ENCODE measurements around the gene LRP2BP.

- no peak for TF ChIP-seq EZH2 (IDR thresholded peaks at IDR 0.05; ENCODE audit: low read depth)
- TF ChIP-seq, protein P1, sequence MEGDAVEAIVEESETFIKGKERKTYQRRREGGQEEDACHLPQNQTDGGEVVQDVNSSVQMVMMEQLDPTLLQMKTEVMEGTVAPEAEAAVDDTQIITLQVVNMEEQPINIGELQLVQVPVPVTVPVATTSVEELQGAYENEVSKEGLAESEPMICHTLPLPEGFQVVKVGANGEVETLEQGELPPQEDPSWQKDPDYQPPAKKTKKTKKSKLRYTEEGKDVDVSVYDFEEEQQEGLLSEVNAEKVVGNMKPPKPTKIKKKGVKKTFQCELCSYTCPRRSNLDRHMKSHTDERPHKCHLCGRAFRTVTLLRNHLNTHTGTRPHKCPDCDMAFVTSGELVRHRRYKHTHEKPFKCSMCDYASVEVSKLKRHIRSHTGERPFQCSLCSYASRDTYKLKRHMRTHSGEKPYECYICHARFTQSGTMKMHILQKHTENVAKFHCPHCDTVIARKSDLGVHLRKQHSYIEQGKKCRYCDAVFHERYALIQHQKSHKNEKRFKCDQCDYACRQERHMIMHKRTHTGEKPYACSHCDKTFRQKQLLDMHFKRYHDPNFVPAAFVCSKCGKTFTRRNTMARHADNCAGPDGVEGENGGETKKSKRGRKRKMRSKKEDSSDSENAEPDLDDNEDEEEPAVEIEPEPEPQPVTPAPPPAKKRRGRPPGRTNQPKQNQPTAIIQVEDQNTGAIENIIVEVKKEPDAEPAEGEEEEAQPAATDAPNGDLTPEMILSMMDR (conservative IDR thresholded peaks at IDR 0.05): no peak
These were observed 37.2 kb downstream of the LRP2BP start for GRCh38 chr4:185358514-185358913.

Data from PC-9 (cell line).